ENCODE data around the gene RBM4. TPM values are rescaled to one million over a fixed set of nuclear protein-coding genes. Genes with fewer than 3 reads are reported as not detected.

The RBM4 gene
- total RNA-seq, 1 experiment from 2014 or later: 272 TPM

- Histone ChIP-seq H3K27me3 (ENCODE audit: insufficient read depth, low read length) (no peaks in the 10 kb centered on the region), H3K79me2 (ENCODE audit: insufficient read depth, low read length) (no peaks in the 10 kb centered on the region), H3T11ph (ENCODE audit: low read length) (no peak overlapping the region), H3K4ac (ENCODE audit: low read depth, low read length) (no peak overlapping the region), H3K79me1 (ENCODE audit: insufficient read depth, low read depth, low read length, poor library complexity, severe bottlenecking) (no peaks in the 10 kb centered on the region), H2BK5ac (ENCODE audit: insufficient read length, low read length) (no peak overlapping the region), H3K27ac (ENCODE audit: insufficient read length, low read depth, low read length) (no peak overlapping the region), H2BK120ac (ENCODE audit: low read depth, low read length, poor library complexity, severe bottlenecking) (no peak overlapping the region), H2BK20ac (ENCODE audit: low read depth, low read length, poor library complexity, severe bottlenecking) (no peak overlapping the region), H3K56ac (ENCODE audit: insufficient read length, low read depth, low read length) (no peak overlapping the region), H3K14ac (ENCODE audit: insufficient read depth, low read length) (no peak overlapping the region), H4K8ac (replicated peaks; ENCODE audit: insufficient read length, low read depth, low read length) (no peak overlapping the region), H3K9me3 (ENCODE audit: control insufficient read depth, low read depth, low read length) (no peaks in the 10 kb centered on the region), H3K4me2 (ENCODE audit: insufficient read depth, insufficient read length, low read length) (no peak overlapping the region), H3K9ac (ENCODE audit: extremely low read depth, insufficient read length, low read length) (no peak overlapping the region), H2BK12ac (ENCODE audit: insufficient read length, low read depth, low read length) (no peak overlapping the region), H4K5ac (ENCODE audit: insufficient read length, low read depth, low read length) (no peak overlapping the region), H3K18ac (ENCODE audit: insufficient read length, low read depth, low read length) (no peak overlapping the region), H3K23ac (ENCODE audit: insufficient read length, low read depth, low read length) (no peak overlapping the region), H4K91ac (ENCODE audit: insufficient read length, low read depth, low read length) (no peak overlapping the region), H2BK15ac (ENCODE audit: low read depth, low read length) (no peak overlapping the region), H3K23me2 (ENCODE audit: insufficient read length, low read depth, low read length, poor library complexity, severe bottlenecking) (no peaks in the 10 kb centered on the region), H3K4me1 (ENCODE audit: insufficient read depth, low read length) (no peaks in the 10 kb centered on the region), H2AK5ac (ENCODE audit: insufficient read length, low read length) (no peak overlapping the region), H4K20me1 (ENCODE audit: control insufficient read depth, insufficient read depth, insufficient read length) (no peaks in the 10 kb centered on the region), H2AFZ (ENCODE audit: low read length) (no peak overlapping the region)
- peaks cover 2 to 66% (median 48%) of the 10 kb centered on the region in 3 experiments; a peak in 6 of 7 replicates for H3K36me3 Mint-ChIP-seq (ENCODE audit: insufficient read depth in 1 of 3, low read depth in 3 of 3)
- no peaks in the 10 kb centered on the region for H3K9me3 Mint-ChIP-seq
- WGBS (ENCODE audit: extremely low coverage, insufficient read length, low lambda C conversion rate): no CpG with 5 or more reads among the region's 4 CpGs
- H3K27me3 Mint-ChIP-seq (ENCODE audit: low read depth): no peaks in the 10 kb centered on the region
- no peak for TF ChIP-seq CTCF (conservative IDR thresholded peaks at IDR 0.05)
- H3K4me3 Mint-ChIP-seq: no peak overlapping the region; a peak in 1 of 5 replicates
- no peak for DNase-seq
- no peaks in the 10 kb centered on the region for H3K4me1 Mint-ChIP-seq
- no peak overlapping the region; a peak in 1 of 7 replicates for H3K27ac Mint-ChIP-seq
These were observed 37.8 kb upstream of the RBM4 start for GRCh38 chr11:66600631-66601233.
